ENCODE data around the gene CREBL2. TPM values are rescaled to one million over a fixed set of nuclear protein-coding genes. Genes with fewer than 3 reads are reported as not detected.
A peak's percentile ranks its signal among the peaks of the same experiment; 100 is the strongest.

CREBL2 gene
- total and polyA plus RNA-seq, 2 of the 13 experiments (the other 11 are each of a cell fraction or from before 2014, with no cell fraction given) = 6.9 to 8.4 TPM

DNA sequence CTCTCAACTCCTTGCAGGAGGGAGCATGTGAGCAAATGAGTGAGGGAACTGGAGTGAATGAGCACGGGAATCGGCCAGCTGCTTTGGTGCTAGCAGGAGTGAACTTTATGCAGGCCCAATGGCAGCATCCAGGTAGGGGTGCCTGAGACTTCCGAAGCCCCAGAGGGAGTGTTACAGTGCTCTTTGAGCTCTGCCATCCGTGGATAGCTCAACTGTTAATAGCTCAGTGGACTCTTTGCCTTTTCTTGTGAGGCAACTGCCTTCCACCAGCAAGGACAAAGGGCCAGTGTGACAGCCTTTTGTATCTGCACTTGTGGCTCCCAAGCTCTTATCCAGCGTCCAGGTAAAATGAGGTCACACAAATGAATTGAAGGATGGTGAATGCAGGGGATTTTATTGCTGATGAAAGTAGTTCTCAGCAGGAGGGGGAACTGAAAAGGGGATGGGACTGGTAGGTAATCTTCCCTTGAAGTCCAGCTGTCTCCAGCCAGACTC lies 12.9 kb downstream of the CREBL2 start:
- no peaks in the 10 kb centered on the region for H4K20me1 ChIP-seq (ENCODE audit: insufficient read depth, low read length)
- H3K9me3 ChIP-seq (ENCODE audit: low read length) = peaks cover 6% of the 10 kb centered on the region; the same call in 1 of the 2 replicates
- peaks cover 0 to 4% of the 10 kb centered on the region in 2 experiments; a peak in 1 of 5 replicates for H3K36me3 ChIP-seq (replicated peaks in 1 of 2; ENCODE audit: control insufficient read depth in 1 of 2, insufficient read depth in 2 of 2, low read length in 2 of 2)
- 0% methylated on average over 5 of the region's 5 CpGs for WGBS (ENCODE audit: low lambda C conversion rate)
- no peak overlapping the region for H2AFZ ChIP-seq (ENCODE audit: low read length)
- H3K27ac ChIP-seq (ENCODE audit: extremely low read length, insufficient read depth, low read length) = peak overlapping the region; percentile 65
- peak; percentile 63 for DNase-seq (ENCODE audit: low spot score)
- H3K79me2 ChIP-seq (ENCODE audit: insufficient read depth, low read length) = peaks cover 17% of the 10 kb centered on the region
- in situ Hi-C loops (cut with HindIII; ENCODE audit: extremely low pct_ligation_motif_present, low pct_unique_long_range_greater_than_20kb) (no loop called here), intact Hi-C loops (cut with micrococcal nuclease; ENCODE audit: unreplicated experiment) (loop anchor here (1.0 kb wide), 1 partner anchor 12 kb away; no protein-coding TSS in a partner anchor)
- peaks cover 38% of the 10 kb centered on the region for H3K4me1 ChIP-seq (ENCODE audit: insufficient read depth, low read length)
- POLR2A ChIA-PET = interaction anchor here (2.3 kb wide), 1 partner anchor 13 kb away, joined by 13 read pairs; the partner anchor contains the start of gene CREBL2
- peak; percentile 98 for ATAC-seq
- peak overlapping the region; percentile 34; the same call in 1 of the 2 replicates for H3K9ac ChIP-seq (ENCODE audit: insufficient read depth, low read depth, low read length)
- CTCF ChIA-PET (ENCODE audit: low intra/inter-chr PET ratio, low total read pairs) = no interaction called here
- H3K4me3 ChIP-seq (replicated peaks in 1 of 3; ENCODE audit: insufficient read depth in 1 of 3, low read depth in 2 of 3, low read length in 3 of 3) = peak overlapping the region in 1 of 3 experiments; percentile 51; a peak in 2 of 6 replicates
- FAIRE-seq = peak; percentile 75
- H3K27me3 ChIP-seq (ENCODE audit: control insufficient read depth in 1 of 2, insufficient read depth in 2 of 2, low read length in 2 of 2) = no peaks in the 10 kb centered on the region
- peak overlapping the region; percentile 70 for H3K4me2 ChIP-seq (ENCODE audit: low read depth, low read length)
- no TSS peak for BruUV-seq (replicated peaks)
- no peak for TF ChIP-seq ZMAT5 (CRISPR knock-in tag; IDR thresholded peaks at IDR 0.05; ENCODE audit: borderline replicate concordance, low read depth)
- no peak for TF ChIP-seq ZNF607 (CRISPR knock-in tag; IDR thresholded peaks at IDR 0.05; ENCODE audit: borderline replicate concordance)
- TF ChIP-seq ZNF629 (CRISPR knock-in tag; conservative IDR thresholded peaks at IDR 0.05) = no peak
- TF ChIP-seq RBFOX2 (IDR thresholded peaks at IDR 0.05; ENCODE audit: low read depth, low read length) = no peak
- 0 out of 2 replicates have a peak, but pooled peaks have one; percentile 57 for TF ChIP-seq ZNF431 (CRISPR knock-in tag; IDR thresholded peaks at IDR 0.05; ENCODE audit: borderline replicate concordance, low read depth)
- TF ChIP-seq ZNF292 (CRISPR knock-in tag; IDR thresholded peaks at IDR 0.05; ENCODE audit: borderline replicate concordance, low read depth) = 0 out of 2 replicates have a peak, but pooled peaks have one; percentile 52
- TF ChIP-seq ZFAT (CRISPR knock-in tag; conservative IDR thresholded peaks at IDR 0.05) = no peak
- TF ChIP-seq, protein P1, sequence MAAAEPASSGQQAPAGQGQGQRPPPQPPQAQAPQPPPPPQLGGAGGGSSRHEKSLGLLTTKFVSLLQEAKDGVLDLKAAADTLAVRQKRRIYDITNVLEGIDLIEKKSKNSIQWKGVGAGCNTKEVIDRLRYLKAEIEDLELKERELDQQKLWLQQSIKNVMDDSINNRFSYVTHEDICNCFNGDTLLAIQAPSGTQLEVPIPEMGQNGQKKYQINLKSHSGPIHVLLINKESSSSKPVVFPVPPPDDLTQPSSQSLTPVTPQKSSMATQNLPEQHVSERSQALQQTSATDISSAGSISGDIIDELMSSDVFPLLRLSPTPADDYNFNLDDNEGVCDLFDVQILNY (CRISPR knock-in tag; conservative IDR thresholded peaks at IDR 0.05) = no peak
- TF ChIP-seq NFATC3 (CRISPR knock-in tag; IDR thresholded peaks at IDR 0.05) = no peak
- no peak for TF ChIP-seq NAIF1 (CRISPR knock-in tag; IDR thresholded peaks at IDR 0.05; ENCODE audit: borderline replicate concordance)
- TF ChIP-seq YY1 (IDR thresholded peaks at IDR 0.05; ENCODE audit: insufficient read depth, insufficient replicate concordance, low read depth, low read length) = peak; percentile 14
- TF ChIP-seq HOMEZ (CRISPR knock-in tag; IDR thresholded peaks at IDR 0.05; ENCODE audit: low read depth) = no peak
- TF ChIP-seq PHF21A (CRISPR knock-in tag; IDR thresholded peaks at IDR 0.05) = peak; percentile 26; the same call in 1 of the 2 replicates
- TF ChIP-seq ZKSCAN5 (CRISPR knock-in tag; IDR thresholded peaks at IDR 0.05) = peak; percentile 72; the same call in 1 of the 2 replicates
- TF ChIP-seq ZBTB7B (CRISPR knock-in tag; IDR thresholded peaks at IDR 0.05) = 0 out of 2 replicates have a peak, but pooled peaks have one; percentile 16
- no peak for TF ChIP-seq ELF1 (CRISPR knock-in tag; IDR thresholded peaks at IDR 0.05)
- no peak for TF ChIP-seq ZFP82 (CRISPR knock-in tag; IDR thresholded peaks at IDR 0.05; ENCODE audit: borderline replicate concordance)
- TF ChIP-seq, protein P2, sequence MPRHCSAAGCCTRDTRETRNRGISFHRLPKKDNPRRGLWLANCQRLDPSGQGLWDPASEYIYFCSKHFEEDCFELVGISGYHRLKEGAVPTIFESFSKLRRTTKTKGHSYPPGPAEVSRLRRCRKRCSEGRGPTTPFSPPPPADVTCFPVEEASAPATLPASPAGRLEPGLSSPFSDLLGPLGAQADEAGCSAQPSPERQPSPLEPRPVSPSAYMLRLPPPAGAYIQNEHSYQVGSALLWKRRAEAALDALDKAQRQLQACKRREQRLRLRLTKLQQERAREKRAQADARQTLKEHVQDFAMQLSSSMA (CRISPR knock-in tag; IDR thresholded peaks at IDR 0.05) = no peak
- TF ChIP-seq, protein P3, sequence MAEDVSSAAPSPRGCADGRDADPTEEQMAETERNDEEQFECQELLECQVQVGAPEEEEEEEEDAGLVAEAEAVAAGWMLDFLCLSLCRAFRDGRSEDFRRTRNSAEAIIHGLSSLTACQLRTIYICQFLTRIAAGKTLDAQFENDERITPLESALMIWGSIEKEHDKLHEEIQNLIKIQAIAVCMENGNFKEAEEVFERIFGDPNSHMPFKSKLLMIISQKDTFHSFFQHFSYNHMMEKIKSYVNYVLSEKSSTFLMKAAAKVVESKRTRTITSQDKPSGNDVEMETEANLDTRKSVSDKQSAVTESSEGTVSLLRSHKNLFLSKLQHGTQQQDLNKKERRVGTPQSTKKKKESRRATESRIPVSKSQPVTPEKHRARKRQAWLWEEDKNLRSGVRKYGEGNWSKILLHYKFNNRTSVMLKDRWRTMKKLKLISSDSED (CRISPR knock-in tag; IDR thresholded peaks at IDR 0.05) = no peak

Measured in HepG2 (cell line).